GM19463 (cell line): ENCODE measurements around the gene OR4D11.
"Not testable (repeated sequence)": the region's sequence is repeated elsewhere in the genome, so short reads cannot be mapped to it uniquely, and the experiment has no call there.

Experiments used
- ATAC-seq: cut with Tn5 transposase; IDR thresholded peaks from one replicate; pipeline ENCODE4 v1.9.1; 2021; ENCODE audit warnings: mild to moderate bottlenecking, moderate library complexity; ENCODE audit not compliant: unreplicated experiment

OR4D11 gene

DNA sequence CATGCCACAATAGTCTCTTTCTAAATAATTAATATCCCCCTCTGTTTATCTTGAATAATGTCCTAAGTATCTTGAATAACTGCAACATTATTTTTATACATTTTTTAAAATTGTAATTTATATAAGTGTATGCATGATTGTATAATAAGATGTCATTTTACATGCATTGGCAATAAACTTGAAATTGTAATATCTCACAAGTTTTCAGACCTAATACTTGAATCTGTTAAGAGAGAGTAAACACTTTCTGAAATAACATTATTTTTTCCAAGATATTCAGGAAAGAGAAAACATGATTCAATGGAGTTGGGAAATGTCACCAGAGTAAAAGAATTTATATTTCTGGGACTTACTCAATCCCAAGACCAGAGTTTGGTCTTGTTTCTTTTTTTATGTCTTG, at the start of gene OR4D11:
OR4D11 (plus strand) TSS at position 301 of the 400 bp plus-strand sequence; CDS start at position 301, 0 bp downstream.
- ATAC-seq, result no peak

DNA sequence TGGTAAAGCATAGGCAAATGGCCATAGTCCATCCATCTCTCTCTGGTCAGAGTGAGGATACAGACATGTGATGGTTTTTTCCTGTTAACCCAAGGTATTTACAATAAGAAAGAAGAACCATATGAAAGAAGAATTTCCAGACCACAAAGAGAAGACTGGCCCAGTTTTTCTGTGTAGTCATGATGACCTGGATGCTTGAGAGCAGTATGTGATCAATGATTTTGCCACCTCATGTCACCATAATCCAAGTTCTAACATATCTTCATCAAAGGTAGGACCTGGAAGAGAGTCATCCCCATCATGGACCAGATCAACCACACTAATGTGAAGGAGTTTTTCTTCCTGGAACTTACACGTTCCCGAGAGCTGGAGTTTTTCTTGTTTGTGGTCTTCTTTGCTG, 46.7 kb upstream of the OR4D11 start, which contains the start of gene OR4D6:
OR4D6 (plus strand) TSS at position 301 of the 400 bp plus-strand sequence; CDS start at position 301, 0 bp downstream.
- no peak for ATAC-seq

DNA sequence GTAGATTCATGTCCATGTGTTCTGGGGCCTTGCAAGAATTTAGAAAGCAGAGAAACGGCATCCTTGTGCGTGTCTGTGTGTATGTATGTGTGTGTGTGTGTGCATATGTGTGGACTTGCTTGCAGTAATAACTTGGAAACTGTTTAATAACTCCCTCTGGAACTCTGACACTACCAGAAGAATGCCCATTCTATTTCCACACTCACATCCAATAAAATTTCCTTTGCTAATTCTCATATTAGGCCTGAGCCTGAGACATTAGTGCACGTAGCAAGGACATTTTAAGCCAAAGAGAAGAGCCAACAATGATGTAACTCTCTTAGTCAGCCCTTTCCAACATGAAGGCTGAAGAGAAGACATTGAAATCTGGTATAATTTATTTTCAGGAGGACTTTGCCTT, 43.5 kb upstream of the OR4D11 start:
- no peak for ATAC-seq

DNA sequence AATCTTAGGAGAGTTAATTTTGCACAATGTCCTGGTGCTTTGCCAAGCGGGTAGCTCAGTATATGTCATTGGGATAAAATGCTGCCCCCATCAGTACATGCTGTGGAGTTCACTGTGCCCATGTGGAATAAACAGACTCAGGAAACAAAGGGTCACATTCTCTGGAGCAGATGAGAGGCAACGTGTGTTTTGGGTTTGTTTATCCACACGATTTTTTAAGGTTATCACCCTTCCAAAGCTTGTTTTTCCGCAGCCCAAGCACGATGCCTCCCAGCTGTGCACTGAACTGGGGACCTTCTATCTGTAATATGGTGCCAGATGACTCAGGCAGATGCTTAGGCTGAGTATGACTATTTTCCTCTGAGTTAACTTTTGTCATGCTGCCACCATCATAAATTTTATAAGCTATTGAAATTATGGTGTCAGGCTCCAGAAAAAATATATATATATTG, 40.2 kb upstream of the OR4D11 start:
- no peak for ATAC-seq

DNA sequence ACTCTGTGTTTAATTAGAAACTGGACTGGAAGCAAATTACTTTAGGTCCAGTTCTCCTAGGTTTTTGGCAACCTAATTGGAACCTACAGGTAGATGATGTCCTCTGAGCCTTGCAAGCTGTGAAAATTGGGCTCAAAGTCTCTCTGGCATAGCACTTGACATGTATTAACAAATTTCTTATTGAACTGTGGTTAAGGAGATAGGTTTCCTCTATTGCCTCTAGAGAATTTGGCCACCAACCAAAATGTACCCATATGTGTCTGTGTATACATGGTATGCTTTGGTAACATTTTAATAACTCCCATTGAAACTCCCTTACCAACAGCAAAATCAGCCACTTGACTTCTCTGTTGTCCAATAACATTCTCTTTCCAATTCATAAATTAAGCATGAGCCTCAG, 30.4 kb upstream of the OR4D11 start, which contains the start of gene OR4D10:
OR4D10 (plus strand) TSS at position 301 of the 400 bp plus-strand sequence. CDS start 4,115 bp downstream, outside the sequence.
- no peak for ATAC-seq

DNA sequence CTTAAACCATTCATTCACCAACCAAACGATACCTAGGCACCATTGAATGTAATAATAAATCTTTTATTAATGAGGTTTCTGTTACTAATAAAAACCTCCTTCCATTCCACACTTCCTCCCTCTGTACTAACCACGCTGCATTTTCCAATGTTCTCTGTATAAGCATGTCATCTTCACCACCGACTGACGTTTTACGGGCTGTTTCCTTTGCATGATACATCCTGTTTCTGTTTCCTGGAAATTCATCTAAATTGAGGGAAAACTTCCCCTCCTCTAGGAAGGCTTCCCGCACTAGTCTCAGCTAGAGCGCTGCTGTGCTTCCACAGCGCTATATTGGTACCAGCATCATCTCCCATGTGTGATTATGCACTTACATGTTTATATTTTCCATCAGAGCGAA, 28.2 kb upstream of the OR4D11 start:
- ATAC-seq, result no peak

DNA sequence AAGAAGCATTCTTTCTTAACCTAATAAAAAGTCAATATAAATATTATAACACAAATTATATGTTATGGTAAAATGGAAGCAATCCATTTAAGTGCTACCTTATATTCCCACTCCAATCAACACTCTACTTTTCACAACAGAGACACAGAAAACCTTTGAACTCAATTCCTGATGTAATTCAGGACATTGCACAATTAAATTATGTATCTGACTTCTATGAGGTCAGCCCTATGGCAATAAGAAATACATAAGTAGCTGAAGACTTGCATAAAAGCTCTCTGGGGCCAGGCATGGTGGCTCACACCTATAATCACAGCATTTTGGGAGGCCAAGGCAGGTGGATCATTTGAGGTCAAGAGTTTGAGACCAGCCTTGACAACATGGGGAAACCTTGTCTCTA, 23.5 kb upstream of the OR4D11 start:
- no peak for ATAC-seq

DNA sequence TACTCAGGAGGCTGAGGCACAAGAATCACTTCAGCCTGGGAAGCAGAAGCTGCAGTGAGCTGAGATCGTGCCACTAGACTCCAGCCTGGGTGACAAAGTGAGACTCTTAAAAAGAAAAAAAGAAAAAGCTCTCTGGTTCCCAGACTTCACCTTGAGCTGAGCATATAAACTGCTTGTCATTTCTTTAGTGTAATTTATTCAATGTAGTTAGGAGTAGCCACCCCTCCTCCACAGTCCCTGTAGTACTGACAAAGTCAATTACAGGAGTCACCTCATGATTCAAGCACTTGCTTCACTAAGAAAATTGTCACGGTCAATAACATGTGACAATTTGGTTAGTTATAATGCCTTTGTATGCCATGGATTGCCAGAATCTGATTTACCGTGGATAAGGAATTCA, 23.0 kb upstream of the OR4D11 start:
- no peak for ATAC-seq

DNA sequence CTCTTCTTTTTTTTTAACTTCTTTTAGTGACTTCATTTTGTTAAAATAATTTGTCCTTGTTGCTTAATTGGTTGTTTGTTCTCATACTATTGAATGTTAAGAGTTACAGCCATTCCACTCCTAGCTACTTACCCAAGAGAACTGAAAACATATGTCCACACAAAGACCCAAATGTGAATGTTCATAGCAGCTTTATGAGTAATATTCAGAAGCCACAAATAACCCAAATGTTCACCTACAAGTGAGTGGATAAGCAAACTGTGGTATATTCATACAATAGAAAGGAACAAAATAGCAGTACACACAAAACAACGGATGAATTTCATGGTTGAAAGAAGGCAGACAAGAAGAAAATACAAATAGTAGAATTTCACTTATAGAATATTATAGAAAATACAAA, 1.4 kb upstream of the OR4D11 start:
- no peak for ATAC-seq

DNA sequence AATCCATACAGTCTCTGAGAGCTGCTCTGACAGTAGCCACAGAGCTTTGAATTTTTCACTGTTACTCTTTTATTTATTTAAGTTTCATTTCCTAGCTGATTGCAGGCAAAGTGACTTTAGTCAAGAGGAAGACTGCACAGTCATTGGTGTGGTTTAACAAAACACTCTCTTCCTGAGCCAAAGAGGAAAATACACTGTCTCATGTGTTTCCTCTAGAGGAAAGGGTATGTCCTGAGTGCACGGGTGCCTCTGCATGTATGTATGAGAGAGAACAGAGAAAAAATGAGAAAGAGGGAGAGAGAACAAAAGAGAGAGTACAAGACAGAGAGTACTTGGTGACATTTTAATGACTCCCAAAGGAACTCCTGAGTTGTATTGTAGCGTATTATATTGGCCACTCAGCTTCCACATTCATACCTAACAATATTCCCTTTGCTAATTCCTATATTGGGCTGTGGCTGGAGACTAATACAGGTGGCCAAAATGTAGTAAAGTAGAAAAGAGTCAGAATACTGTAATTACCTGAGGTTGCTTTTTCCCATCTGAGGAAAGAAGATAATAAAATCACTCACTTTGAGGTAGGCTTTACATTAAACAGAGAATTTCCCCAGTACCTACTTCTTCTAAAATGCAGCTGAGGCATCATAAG, 7.7 kb downstream of the OR4D11 start, which contains the start of gene OR4D9:
OR4D9 (plus strand) TSS at position 599 of the 649 bp plus-strand sequence. CDS start 3,374 bp downstream, outside the sequence.
- ATAC-seq, result no peak

DNA sequence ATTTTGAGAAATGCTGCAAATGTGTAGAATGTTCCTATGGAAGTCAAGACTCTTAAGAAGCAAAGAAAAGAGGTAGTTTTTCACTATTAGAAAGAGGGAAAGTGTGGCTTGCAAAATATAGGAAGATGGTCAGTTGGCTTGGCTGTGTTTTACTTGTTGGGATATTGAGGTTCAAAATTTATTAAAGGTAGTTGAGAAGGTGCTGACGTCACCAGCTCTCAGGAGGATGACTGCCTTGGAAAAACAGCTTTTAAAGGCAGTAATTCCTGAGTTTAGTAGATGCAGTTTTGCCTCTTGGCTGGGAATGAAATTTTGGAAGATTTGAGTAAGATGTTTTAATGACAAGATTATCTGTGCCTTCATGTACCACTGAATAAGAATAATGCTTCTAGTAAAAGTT, 8.3 kb downstream of the OR4D11 start:
- no peak for ATAC-seq

DNA sequence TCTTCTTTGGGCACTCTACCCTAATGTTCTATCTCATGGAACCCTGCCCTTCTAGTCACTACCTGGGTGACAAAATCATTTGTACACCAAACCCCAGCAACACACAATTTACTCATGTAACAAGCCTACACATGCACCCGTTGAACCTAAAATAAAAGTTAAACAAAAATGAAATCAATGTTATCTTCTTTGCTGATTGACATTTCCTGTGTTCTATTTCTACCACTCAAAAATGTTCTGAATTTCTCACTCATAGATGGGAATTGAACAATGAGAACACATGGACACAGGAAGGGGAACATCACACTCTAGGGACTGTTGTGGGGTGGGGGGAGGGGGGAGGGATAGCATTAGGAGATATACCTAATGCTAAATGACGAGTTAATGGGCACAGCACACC, 16.8 kb downstream of the OR4D11 start:
- ATAC-seq, result not testable (repeated sequence)

DNA sequence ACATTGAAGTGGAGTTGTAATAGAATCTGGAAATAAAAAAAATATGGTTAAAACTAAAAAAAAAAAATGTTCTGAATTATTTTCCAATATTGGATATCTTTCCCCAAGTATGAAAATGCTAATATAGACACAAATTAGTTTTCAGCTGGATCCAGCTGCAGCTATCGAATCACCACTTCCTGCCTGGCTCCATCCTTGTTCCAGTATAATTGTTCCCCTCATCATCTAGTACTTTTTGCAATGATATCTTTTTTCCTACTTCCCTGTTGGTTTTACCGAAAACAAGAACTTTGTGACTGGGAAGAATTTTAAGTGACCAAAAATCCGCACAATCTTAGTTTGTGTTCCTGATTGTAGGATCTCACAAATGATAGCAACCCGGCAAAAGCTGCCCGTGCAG, 17.4 kb downstream of the OR4D11 start:
- no peak for ATAC-seq

DNA sequence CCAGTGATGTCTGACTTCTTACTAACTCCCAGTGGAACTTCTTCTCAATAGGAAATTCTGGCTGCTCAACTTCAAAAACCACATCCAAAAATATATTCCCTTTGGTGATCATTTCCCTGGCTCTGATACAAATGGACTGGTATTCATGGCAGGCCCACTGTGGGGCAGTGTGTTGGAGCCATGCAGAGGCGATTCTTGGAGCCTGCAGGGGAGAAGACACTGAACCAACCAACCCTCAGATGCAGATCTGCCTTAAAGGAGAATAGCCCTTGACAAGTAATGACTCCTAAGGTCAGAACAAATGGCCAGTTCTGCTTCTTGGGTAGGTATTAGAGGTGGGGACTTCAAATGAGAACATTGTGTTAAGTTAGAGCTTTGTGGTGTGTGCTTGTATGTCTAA, 20.2 kb downstream of the OR4D11 start:
- no peak for ATAC-seq

DNA sequence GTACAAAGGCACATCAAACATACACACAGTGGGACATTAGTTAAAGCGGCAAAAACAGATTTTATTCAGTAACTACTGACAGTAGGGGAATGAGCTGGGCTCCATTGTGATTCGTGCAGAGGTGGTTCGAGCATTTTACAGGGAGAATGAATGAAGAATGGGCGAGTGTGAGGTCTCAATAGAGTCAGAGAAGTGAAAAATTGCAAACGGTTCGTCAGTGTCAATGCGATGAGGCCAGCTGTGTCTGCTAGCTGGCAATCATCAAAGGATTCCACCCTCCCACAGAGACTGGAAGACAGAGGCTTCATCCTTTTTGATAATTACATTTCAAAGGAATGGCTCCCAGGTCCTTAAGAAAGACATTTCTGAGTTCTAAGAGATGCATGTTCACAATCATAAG, 25.3 kb downstream of the OR4D11 start:
- ATAC-seq, result no peak

DNA sequence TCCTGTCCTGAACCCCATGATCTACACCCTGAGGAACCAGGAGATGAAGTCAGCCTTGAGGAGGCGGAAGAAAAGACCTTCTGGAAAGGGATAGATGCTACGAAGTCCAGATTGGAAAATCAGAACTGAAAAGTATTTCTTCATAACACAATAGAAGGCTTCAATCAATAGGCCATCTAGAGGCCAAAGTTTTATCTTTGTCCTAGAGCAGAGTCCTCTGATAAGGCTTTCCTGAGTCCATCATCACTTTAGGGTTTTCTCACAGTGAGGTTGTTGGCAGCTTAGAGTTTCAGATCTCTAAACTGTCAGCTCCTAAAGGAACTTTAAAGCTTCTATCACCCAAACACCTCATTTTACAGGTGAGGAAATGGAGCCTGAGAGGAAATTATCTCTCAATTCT, 29.2 kb downstream of the OR4D11 start:
- ATAC-seq, result no peak

DNA sequence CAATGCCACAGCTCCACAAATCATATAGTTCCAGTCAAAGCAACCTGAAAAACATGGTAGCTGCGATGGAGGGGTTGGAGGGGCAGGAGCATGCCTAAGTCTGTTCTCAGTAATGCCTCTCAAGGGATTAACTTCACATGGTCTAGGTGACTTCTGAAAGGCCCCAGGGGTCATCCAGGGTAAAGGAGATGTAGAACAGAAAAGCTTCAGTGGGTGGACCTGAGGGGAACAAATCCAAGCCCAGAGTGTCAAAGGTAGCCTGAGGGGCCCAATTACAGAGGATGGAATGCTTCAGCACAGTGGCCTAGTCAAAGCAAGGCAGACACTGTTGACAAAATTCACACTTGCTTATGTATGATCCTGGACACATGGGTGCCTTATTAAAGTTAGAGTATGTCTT, 31.3 kb downstream of the OR4D11 start:
- no peak for ATAC-seq

DNA sequence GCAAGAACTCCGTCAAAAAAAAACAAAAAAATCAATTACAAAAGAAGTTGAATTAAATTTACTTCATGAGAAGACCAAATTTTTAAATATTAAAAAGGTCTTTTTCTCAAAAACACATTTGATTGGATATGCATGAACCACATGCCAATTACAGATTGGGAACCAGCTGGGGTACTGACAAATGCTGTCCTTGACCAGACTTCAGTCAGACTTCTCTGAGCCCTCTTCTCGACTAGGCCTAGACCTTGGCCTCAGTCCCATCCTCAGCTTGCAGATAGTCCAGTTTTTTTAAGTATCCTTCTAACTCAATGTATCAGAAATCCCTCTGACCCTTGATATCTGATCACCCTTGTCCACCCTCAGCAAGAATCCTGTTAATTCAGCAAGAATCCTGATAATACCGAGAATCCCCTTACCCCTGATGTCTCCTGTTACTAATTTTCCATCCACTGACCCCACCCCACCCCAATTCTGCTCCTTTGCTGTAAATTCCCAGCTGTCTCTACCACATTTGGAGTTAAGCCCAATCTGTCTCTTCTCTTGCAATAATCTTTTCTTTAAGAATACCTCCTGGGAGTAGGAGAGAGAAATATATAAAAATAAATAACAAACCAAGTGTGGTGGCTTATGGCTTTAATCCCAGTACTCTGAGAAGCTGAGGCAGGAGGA, 38.9 kb downstream of the OR4D11 start:
- ATAC-seq, result no peak

DNA sequence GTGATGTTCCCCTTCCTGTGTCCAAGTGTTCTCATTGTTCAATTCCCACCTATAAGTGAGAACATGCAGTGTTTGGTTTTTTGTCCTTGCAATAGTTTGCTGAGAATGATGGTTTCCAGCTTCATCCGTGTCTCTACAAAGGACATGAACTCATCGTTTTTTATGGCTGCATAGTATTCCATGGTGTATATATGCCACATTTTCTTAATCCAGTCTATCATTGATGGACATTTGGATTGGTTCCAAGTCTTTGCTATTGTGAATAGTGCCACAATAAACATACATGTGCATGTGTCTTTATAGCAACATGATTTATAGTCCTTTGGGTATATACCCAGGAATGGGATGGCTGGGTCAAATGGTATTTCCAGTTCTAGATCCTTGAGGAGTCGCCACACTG, 40.3 kb downstream of the OR4D11 start:
- ATAC-seq, result not testable (repeated sequence)

DNA sequence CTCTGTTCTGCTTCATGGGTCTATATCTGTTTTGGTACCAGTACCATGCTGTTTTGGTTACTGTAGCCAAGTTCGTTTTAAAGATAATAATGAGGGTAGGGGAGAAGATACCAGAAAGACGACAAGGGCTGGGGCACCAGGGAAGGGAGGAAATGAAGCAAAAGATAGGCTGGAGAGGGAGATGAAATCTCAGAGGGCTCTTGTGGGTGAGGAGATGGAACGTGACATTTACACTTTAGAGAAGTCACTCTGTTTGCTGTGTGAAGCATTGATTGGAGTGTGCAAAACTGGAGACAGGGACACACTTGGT, 41.4 kb downstream of the OR4D11 start:
- no peak for ATAC-seq

DNA sequence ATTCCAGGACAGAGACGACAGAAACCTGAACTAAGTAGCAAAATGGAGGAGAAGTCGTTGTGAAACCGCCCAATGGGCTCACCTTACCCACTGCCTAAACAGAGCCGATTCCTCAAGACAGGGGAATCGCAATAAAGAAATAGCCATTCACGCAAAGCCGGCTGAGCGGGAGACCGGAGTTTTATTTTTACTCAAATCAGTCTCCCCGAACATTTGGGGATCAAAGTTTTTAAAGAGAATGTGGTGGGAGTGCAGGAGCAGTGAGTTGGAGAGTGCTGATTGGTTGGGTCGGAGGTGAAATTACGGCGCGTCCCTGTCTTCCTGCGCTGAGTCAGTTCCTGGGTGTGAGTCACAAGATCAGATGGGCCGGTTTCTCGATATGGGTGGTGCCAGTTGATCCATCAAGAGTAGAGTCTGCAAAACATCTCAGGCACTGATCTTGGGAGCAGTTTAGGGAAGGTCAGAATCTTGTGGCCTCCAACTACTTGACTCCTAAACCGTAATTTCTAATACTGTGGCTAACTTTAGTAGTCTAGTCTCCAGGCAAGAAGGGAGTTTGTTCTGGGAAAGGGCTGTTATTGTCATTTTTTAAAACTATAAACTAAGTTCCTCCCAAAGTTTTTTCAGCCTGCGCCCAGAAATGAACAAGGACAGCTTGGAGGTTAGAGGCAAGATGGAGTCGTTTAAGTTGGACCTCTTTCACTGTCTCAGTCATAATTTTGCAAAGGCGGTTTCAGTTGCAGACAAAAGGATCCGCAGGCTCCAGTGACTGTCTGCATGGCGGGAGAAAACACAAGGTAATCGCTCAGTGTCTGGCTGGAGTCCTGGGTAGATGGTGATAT, 42.0 kb downstream of the OR4D11 start:
- no peak for ATAC-seq
